Lower lobe of right lung (tissue), 2 donors: ENCODE data around the gene AOAH. TPM values are rescaled to one million over a fixed set of nuclear protein-coding genes. Genes with fewer than 3 reads are reported as not detected.

Source experiments
- ATAC-seq, 2 donors: fragments of 200-7000 bp; cut with Tn5 transposase; one replicate each; pipeline ENCODE4 v1.9.1; 2020 to 2022; ENCODE audit warnings: mild to moderate bottlenecking in 2 of 2, moderate library complexity in 2 of 2
- DNase-seq: peaks from one replicate; pipeline ENCODE4 v3.0.0-alpha.2; 2020
- H3K27ac ChIP-seq: fragments of 200-600 bp; one replicate; pipeline ENCODE4 v1.8.0; 2022
- H3K27me3 ChIP-seq: fragments of 200-600 bp; one replicate; pipeline ENCODE4 v1.8.0; 2022; ENCODE audit warnings: low read depth
- H3K36me3 ChIP-seq: fragments of 200-600 bp; one replicate; pipeline ENCODE4 v1.8.0; 2022; ENCODE audit warnings: mild to moderate bottlenecking
- H3K4me1 ChIP-seq: fragments of 200-600 bp; one replicate; pipeline ENCODE4 v1.8.0; 2022
- H3K4me3 ChIP-seq: fragments of 200-600 bp; one replicate; pipeline ENCODE4 v1.8.0; 2022; ENCODE audit warnings: mild to moderate bottlenecking
- H3K9me3 ChIP-seq: fragments of 200-600 bp; one replicate; pipeline ENCODE4 v1.8.0; 2022
- intact Hi-C: fragments of 100-400 bp; cut with DNase I; formaldehyde crosslinking; loops from one replicate; pipeline ENCODE4 v1.11.0; 2022
- long read RNA-seq: library from polyadenylated mRNA; unstranded; transcript quantifications from one replicate; pipeline ENCODE4 v2.0.0, GENCODE V29; 2021
- total RNA-seq: library from RNA; stranded (reverse); fragmentation: NEBNext Ultra II Directional; extraction: Animal tissue kit (Norgen Biotek cat#: 25700); gene quantifications from one replicate; pipeline ENCODE4 v1.2.1, GENCODE V29; 2021
- TF ChIP-seq, protein P1 (sequence below): fragments of 200-600 bp; IDR thresholded peaks from one replicate; pipeline ENCODE4 v1.8.0; 2022; ENCODE audit warnings: antibody characterized with exemption, mild to moderate bottlenecking
- donor health status: DM: no; HTN: yes; CAD: no; lungs with severe emphysema.

AOAH gene, protein sequence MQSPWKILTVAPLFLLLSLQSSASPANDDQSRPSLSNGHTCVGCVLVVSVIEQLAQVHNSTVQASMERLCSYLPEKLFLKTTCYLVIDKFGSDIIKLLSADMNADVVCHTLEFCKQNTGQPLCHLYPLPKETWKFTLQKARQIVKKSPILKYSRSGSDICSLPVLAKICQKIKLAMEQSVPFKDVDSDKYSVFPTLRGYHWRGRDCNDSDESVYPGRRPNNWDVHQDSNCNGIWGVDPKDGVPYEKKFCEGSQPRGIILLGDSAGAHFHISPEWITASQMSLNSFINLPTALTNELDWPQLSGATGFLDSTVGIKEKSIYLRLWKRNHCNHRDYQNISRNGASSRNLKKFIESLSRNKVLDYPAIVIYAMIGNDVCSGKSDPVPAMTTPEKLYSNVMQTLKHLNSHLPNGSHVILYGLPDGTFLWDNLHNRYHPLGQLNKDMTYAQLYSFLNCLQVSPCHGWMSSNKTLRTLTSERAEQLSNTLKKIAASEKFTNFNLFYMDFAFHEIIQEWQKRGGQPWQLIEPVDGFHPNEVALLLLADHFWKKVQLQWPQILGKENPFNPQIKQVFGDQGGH
- 29.2 TPM for total RNA-seq
- long read RNA-seq, transcript AOAH-211 (21 exons, 2,381 nt) = major isoform, 7 of 17 reads
- long read RNA-seq, partial matches to known transcripts = 4 of 17 reads
- long read RNA-seq, other reads (novel, unspliced or antisense) = 6 of 17 reads

DNA sequence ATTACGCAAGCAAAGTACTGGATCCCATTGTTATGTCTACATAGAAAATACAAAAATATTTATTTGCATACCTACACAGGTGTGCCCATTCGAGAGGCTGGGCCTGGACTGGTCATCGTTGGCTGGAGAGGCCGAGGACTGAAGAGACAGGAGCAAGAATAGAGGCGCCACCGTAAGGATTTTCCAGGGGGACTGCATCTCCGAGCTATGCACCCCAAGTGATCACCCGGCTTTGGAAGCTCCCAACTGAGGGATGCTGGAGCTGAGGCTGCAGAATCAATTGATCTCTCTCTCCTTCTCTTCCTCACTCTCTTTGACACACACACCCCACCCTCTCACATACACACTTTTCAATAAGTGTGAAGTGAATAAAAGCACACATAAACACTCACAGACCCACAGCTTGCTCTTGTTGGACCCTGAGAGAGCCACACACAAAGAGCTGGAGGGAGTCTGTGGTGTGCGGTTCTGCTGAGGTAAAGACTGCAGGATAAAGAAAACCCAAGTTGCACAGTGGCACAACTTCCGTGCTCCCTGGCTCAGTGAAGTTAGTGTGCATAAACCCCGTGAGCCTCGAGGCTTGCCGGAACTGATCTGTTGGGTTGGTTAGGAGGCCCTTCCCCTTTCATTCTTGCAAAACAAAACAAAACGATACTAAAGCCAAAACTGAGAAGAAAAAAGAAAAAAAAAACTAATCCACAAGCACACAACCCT is at the start of gene AOAH:
Gene AOAH (minus strand): TSS at position 544 of the 714 bp plus-strand sequence. CDS start 346 bp downstream, at position 198.
- TF ChIP-seq, protein P1, sequence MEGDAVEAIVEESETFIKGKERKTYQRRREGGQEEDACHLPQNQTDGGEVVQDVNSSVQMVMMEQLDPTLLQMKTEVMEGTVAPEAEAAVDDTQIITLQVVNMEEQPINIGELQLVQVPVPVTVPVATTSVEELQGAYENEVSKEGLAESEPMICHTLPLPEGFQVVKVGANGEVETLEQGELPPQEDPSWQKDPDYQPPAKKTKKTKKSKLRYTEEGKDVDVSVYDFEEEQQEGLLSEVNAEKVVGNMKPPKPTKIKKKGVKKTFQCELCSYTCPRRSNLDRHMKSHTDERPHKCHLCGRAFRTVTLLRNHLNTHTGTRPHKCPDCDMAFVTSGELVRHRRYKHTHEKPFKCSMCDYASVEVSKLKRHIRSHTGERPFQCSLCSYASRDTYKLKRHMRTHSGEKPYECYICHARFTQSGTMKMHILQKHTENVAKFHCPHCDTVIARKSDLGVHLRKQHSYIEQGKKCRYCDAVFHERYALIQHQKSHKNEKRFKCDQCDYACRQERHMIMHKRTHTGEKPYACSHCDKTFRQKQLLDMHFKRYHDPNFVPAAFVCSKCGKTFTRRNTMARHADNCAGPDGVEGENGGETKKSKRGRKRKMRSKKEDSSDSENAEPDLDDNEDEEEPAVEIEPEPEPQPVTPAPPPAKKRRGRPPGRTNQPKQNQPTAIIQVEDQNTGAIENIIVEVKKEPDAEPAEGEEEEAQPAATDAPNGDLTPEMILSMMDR = no peak
- peak within 1 kb of the TSS; percentile 64 for H3K27ac ChIP-seq
- no peaks in the 10 kb centered on the region for H3K36me3 ChIP-seq
- H3K4me3 ChIP-seq = peak within 1 kb of the TSS; percentile 49
- DNase-seq = peak; percentile 86
- peak; percentile 85 to 89 for ATAC-seq
- H3K4me1 ChIP-seq = peaks cover 19% of the 10 kb centered on the region
- H3K27me3 ChIP-seq = no peaks in the 10 kb centered on the region
- H3K9me3 ChIP-seq = no peaks in the 10 kb centered on the region
- intact Hi-C loops = no loop called here

GRCh38 chr7:36766451-36766850 is 42.2 kb upstream of the AOAH start:
- H3K4me1 ChIP-seq = no peaks in the 10 kb centered on the region
- H3K27ac ChIP-seq = no peak overlapping the region
- TF ChIP-seq, protein P1 = no peak
- H3K27me3 ChIP-seq = no peaks in the 10 kb centered on the region
- intact Hi-C loops = no loop called here
- no peak for ATAC-seq
- DNase-seq = no peak
- no peaks in the 10 kb centered on the region for H3K9me3 ChIP-seq
- H3K4me3 ChIP-seq = no peak overlapping the region
- no peaks in the 10 kb centered on the region for H3K36me3 ChIP-seq

DNA sequence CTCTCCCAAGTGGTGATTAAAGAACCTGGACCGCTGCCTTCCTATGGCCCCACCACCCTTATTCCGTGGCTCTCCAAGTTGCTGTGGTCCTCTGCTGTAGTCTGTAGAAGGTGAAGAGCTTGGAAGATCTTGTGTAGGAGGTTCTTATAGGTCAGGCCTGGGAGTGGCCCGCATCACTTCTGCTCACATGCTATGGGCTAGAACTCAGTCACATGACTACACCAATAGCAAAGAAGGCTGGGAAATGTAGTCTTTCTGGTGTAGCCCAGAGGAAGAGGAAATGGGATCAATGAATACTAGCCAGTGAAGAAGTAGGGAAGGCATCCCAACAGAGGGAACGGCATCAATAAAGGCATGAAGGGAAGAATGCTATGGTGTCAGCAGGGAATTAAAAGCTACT is 41.3 kb upstream of the AOAH start:
- DNase-seq (peak; percentile 62), ATAC-seq (peak in 1 of 2 donors; percentile 43)
- Histone ChIP-seq H3K9me3 (no peaks in the 10 kb centered on the region), H3K4me1 (no peaks in the 10 kb centered on the region), H3K27ac (no peak overlapping the region), H3K27me3 (no peaks in the 10 kb centered on the region), H3K4me3 (no peak overlapping the region), H3K36me3 (no peaks in the 10 kb centered on the region)
- intact Hi-C loops = no loop called here
- TF ChIP-seq, protein P1 = no peak

- TF ChIP-seq, protein P1 = no peak
- Histone ChIP-seq H3K9me3 (no peaks in the 10 kb centered on the region), H3K4me1 (no peaks in the 10 kb centered on the region), H3K36me3 (no peaks in the 10 kb centered on the region), H3K27me3 (no peaks in the 10 kb centered on the region), H3K4me3 (no peak overlapping the region), H3K27ac (no peak overlapping the region)
- intact Hi-C loops = no loop called here
- DNase-seq (no peak), ATAC-seq (no peak)
Observed at GRCh38 chr7:36764929-36765328, 40.6 kb upstream of the AOAH start.

DNA sequence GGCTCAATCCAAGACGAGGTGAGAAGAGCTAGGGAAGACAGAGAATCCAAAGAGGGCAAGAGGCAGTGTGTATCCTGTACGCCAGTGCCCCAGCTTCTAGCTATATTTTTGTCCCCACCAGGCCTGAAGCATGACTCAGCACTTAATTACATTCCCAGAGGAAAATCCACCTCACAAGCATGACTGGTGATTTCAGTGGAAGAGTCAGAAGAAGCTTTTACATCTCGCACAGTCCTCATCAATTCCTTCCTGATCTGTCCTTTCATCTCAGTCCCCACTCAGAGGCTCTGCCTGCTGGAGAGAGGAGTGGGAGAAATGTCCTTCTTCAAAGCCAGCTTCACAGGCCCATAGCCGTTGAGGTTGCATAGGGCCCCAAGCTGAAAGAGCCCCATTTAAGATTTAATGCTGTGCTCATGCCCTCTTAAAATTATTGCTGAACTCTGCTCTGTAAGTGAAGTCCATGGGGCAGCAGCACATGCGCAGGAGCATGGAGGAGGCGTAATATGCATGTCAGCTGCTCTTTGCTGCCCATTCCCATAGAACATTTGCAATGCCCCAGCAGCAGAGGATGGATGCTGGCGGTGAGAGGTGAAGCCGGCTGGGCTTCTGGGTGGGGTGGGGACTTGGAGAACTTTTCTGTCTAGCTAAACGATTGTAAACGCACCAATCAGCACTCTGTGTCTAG is 39.0 kb upstream of the AOAH start:
- H3K27me3 ChIP-seq = no peaks in the 10 kb centered on the region
- intact Hi-C loops = no loop called here
- no peaks in the 10 kb centered on the region for H3K4me1 ChIP-seq
- no peak overlapping the region for H3K4me3 ChIP-seq
- ATAC-seq = no peak
- H3K36me3 ChIP-seq = no peaks in the 10 kb centered on the region
- no peak overlapping the region for H3K27ac ChIP-seq
- TF ChIP-seq, protein P1 = no peak
- no peaks in the 10 kb centered on the region for H3K9me3 ChIP-seq
- no peak for DNase-seq
